ENCODE results near the gene SNED1. TPM values are rescaled to one million over a fixed set of nuclear protein-coding genes. Genes with fewer than 3 reads are reported as not detected.
A peak's percentile ranks its signal among the peaks of the same experiment; 100 is the strongest.

The SNED1 gene
- total and polyA plus RNA-seq, 2 experiments from 2014 or later: 1.5 to 2.8 TPM

DNA sequence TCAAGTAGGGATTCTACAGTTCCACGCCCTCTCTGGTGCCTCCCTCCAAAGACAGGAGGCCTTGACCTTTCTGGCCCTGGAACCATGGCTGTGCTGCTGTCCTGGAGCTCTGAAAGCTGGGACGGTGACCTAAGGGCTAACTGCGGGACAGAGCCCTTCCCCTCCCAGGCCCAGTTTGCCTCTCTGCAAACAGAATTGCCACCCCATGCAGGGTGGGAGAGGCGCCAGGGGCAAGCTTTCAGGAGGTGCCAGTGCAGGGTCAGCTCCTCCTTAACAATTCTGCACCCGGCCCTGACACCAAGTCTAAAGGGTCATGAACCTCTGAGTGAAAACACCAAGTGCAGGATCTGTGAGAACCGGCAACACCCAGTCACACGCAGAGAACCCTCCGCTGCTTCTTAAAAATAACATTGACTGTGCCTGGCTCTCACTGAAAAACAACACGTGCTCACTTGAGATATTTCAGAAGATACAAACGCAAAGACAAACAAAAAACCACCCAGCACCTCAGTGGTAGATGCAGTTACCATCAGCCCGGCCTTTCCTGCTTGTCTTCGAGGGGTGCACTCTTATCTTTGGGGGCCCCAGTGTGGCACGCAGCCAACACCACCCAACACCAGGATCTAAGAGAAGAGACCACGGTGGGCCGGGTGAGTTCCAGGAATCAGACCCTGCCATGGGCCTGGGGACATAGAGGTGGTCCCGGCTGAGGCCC is 1.1 kb upstream of the SNED1 start:
- TF ChIP-seq, protein P1, sequence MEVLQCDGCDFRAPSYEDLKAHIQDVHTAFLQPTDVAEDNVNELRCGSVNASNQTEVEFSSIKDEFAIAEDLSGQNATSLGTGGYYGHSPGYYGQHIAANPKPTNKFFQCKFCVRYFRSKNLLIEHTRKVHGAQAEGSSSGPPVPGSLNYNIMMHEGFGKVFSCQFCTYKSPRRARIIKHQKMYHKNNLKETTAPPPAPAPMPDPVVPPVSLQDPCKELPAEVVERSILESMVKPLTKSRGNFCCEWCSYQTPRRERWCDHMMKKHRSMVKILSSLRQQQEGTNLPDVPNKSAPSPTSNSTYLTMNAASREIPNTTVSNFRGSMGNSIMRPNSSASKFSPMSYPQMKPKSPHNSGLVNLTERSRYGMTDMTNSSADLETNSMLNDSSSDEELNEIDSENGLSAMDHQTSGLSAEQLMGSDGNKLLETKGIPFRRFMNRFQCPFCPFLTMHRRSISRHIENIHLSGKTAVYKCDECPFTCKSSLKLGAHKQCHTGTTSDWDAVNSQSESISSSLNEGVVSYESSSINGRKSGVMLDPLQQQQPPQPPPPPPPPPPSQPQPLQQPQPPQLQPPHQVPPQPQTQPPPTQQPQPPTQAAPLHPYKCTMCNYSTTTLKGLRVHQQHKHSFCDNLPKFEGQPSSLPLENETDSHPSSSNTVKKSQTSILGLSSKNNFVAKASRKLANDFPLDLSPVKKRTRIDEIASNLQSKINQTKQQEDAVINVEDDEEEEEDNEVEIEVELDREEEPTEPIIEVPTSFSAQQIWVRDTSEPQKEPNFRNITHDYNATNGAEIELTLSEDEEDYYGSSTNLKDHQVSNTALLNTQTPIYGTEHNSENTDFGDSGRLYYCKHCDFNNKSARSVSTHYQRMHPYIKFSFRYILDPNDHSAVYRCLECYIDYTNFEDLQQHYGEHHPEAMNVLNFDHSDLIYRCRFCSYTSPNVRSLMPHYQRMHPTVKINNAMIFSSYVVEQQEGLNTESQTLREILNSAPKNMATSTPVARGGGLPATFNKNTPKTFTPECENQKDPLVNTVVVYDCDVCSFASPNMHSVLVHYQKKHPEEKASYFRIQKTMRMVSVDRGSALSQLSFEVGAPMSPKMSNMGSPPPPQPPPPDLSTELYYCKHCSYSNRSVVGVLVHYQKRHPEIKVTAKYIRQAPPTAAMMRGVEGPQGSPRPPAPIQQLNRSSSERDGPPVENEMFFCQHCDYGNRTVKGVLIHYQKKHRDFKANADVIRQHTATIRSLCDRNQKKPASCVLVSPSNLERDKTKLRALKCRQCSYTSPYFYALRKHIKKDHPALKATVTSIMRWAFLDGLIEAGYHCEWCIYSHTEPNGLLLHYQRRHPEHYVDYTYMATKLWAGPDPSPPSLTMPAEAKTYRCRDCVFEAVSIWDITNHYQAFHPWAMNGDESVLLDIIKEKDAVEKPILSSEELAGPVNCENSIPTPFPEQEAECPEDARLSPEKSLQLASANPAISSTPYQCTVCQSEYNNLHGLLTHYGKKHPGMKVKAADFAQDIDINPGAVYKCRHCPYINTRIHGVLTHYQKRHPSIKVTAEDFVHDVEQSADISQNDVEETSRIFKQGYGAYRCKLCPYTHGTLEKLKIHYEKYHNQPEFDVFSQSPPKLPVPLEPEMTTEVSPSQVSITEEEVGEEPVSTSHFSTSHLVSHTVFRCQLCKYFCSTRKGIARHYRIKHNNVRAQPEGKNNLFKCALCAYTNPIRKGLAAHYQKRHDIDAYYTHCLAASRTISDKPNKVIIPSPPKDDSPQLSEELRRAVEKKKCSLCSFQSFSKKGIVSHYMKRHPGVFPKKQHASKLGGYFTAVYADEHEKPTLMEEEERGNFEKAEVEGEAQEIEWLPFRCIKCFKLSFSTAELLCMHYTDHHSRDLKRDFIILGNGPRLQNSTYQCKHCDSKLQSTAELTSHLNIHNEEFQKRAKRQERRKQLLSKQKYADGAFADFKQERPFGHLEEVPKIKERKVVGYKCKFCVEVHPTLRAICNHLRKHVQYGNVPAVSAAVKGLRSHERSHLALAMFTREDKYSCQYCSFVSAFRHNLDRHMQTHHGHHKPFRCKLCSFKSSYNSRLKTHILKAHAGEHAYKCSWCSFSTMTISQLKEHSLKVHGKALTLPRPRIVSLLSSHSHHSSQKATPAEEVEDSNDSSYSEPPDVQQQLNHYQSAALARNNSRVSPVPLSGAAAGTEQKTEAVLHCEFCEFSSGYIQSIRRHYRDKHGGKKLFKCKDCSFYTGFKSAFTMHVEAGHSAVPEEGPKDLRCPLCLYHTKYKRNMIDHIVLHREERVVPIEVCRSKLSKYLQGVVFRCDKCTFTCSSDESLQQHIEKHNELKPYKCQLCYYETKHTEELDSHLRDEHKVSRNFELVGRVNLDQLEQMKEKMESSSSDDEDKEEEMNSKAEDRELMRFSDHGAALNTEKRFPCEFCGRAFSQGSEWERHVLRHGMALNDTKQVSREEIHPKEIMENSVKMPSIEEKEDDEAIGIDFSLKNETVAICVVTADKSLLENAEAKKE (CRISPR knock-in tag; IDR thresholded peaks at IDR 0.05): no peak
- TF ChIP-seq EZH2 (IDR thresholded peaks at IDR 0.05; ENCODE audit: low read depth, unreplicated experiment) (no peak), EZH2phosphoT487 (IDR thresholded peaks at IDR 0.05; ENCODE audit: unreplicated experiment) (no peak)
- TF ChIP-seq, protein P2, sequence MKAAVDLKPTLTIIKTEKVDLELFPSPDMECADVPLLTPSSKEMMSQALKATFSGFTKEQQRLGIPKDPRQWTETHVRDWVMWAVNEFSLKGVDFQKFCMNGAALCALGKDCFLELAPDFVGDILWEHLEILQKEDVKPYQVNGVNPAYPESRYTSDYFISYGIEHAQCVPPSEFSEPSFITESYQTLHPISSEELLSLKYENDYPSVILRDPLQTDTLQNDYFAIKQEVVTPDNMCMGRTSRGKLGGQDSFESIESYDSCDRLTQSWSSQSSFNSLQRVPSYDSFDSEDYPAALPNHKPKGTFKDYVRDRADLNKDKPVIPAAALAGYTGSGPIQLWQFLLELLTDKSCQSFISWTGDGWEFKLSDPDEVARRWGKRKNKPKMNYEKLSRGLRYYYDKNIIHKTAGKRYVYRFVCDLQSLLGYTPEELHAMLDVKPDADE (IDR thresholded peaks at IDR 0.05): no peak
- ATAC-seq (no peak), DNase-seq (ENCODE audit: low spot score) (no peak)
- peaks cover 24% of the 10 kb centered on the region for H3K27me3 Mint-ChIP-seq (ENCODE audit: insufficient read depth, low read depth, poor library complexity)
- Histone ChIP-seq H3K4me3 (peak overlapping the region; percentile 78), H3F3A (replicated peaks; ENCODE audit: low read depth) (no peaks in the 10 kb centered on the region), H3K9me2 (ENCODE audit: insufficient read depth) (no peaks in the 10 kb centered on the region), H3K4me2 (peak overlapping the region; percentile 81; the same call in 1 of the 2 replicates), H3K36me3 (ENCODE audit: insufficient read depth) (no peaks in the 10 kb centered on the region), H3K79me2 (replicated peaks; ENCODE audit: insufficient read depth) (no peaks in the 10 kb centered on the region), H3K27me3 (ENCODE audit: insufficient read depth) (peaks cover 18% of the 10 kb centered on the region), H2AFZ (no peak overlapping the region), H4K20me1 (replicated peaks; ENCODE audit: insufficient read depth) (no peaks in the 10 kb centered on the region; the same call in 1 of the 2 replicates), H3K4me1 (ENCODE audit: insufficient read depth) (no peaks in the 10 kb centered on the region), H3K27ac (ENCODE audit: low read depth) (no peak overlapping the region)
- H3K27ac Mint-ChIP-seq: no peak overlapping the region
- H3K36me3 Mint-ChIP-seq (ENCODE audit: low read depth): no peaks in the 10 kb centered on the region; the same call in 2 of the 3 replicates
- peak overlapping the region; percentile 62 for H3K4me3 Mint-ChIP-seq
- H3K9me3 Mint-ChIP-seq: no peaks in the 10 kb centered on the region
- peaks cover 4% of the 10 kb centered on the region; the same call in 1 of the 3 replicates for H3K4me1 Mint-ChIP-seq

All from GM23338 (cell line).